Stomach (tissue), 9 donors: Measurements from ENCODE around the gene PSIP1. TPM values are rescaled to one million over a fixed set of nuclear protein-coding genes. Genes with fewer than 3 reads are reported as not detected.

ENCODE experiments used
- DNase-seq, 2 donors: peaks; one replicate each; pipeline versions ENCODE4 v3.0.0 to v3.0.0-alpha.2; 2013 to 2019
- H3K27ac ChIP-seq, 5 donors: fragments of 200-600 bp in 4 of 5; sonication (generic) in 4 of 5; one replicate each; pipeline ENCODE4 v1.5.1; 2013 to 2019; ENCODE audit warnings: mild to moderate bottlenecking in 1 of 5, moderate library complexity in 1 of 5
- H3K27me3 ChIP-seq, 3 donors: fragments of 200-600 bp; sonication (generic); one replicate each; pipeline ENCODE4 v1.5.1; 2017 to 2019; ENCODE audit warnings: mixed run types in 1 of 3
- H3K36me3 ChIP-seq, 4 donors: fragments of 200-600 bp; sonication (generic); 1 replicate in 3 of 4; 2 replicates in 1 of 4; pipeline ENCODE4 v1.5.1; 2016 to 2019
- H3K4me1 ChIP-seq, 4 donors: fragments of 200-600 bp; sonication (generic); one replicate each; pipeline ENCODE4 v1.5.1; 2016 to 2019
- H3K4me3 ChIP-seq, 4 donors: fragments of 200-600 bp; sonication (generic) in 3 of 4; one replicate each; pipeline ENCODE4 v1.5.1; 2016 to 2019; ENCODE audit warnings: mild to moderate bottlenecking in 1 of 4
- H3K9me3 ChIP-seq, 4 donors: fragments of 200-600 bp; sonication (generic); one replicate each; pipeline ENCODE4 v1.5.1; 2016 to 2019
- EP300 ChIP-seq: sonication (generic); formaldehyde crosslinking; IDR thresholded peaks from one replicate; pipeline ENCODE4 v1.6.1; 2017; ENCODE audit warnings: antibody characterized with exemption
- POLR2A ChIP-seq, 4 donors: fragments of 450-650 bp; IDR thresholded peaks; one replicate each; pipeline ENCODE4 v1.6.1; 2016; ENCODE audit warnings: antibody characterized with exemption in 4 of 4, control low read depth in 2 of 4, mild to moderate bottlenecking in 1 of 4, moderate library complexity in 1 of 4
- POLR2AphosphoS5 ChIP-seq, 3 donors: sonication (generic); formaldehyde crosslinking; IDR thresholded peaks; one replicate each; pipeline ENCODE4 v1.6.1; 2016; ENCODE audit warnings: antibody characterized with exemption in 3 of 3
- WGBS, 5 donors: extraction: QIAGEN DNeasy Blood & Tissue Kit in 3 of 5; methylation state at CpG; one replicate each; pipeline versions ENCODE4 v1.1.5 to v1.1.7; 2013 to 2018; 5-methylcytosine and 5-hydroxymethylcytosine counted together
- intact Hi-C: fragments of 100-400 bp; cut with DNase I; formaldehyde crosslinking; loops from one replicate; pipeline ENCODE4 v1.15.1; 2023; ENCODE audit warnings: low total_unique reads
- polyA plus RNA-seq, 3 donors: library from polyadenylated mRNA; stranded (reverse); fragments of 200-250 nt; gene quantifications; one replicate each; pipeline ENCODE4 v1.2.3, GENCODE V29; 2013
- total RNA-seq, 5 donors: library from RNA; depleted of rRNA; stranded (reverse); fragments of >200 nt; gene quantifications; one replicate each; pipeline versions ENCODE4 v1.1.0 to v1.2.3, GENCODE V29; 2014 to 2016
- TF ChIP-seq, protein P1 (sequence below), 7 experiments: fragments of 450-650 bp in 4 of 7; fragments of 200-600 bp in 3 of 7; sonication (generic) in 3 of 7; IDR thresholded peaks; one replicate each; pipeline ENCODE4 v1.5.1; 2016 to 2019; ENCODE audit warnings: antibody characterized with exemption in 7 of 7, control low read depth in 2 of 7, mild to moderate bottlenecking in 1 of 7
- donor health status: healthy with polysubstance abuse.
- donor health status: Bipolar disorder and iron deficiency.
- donor health status: healthy.

The PSIP1 gene
- total and polyA plus RNA-seq, 8 donors: 6.4 to 90.1 (median 29.2) TPM

DNA sequence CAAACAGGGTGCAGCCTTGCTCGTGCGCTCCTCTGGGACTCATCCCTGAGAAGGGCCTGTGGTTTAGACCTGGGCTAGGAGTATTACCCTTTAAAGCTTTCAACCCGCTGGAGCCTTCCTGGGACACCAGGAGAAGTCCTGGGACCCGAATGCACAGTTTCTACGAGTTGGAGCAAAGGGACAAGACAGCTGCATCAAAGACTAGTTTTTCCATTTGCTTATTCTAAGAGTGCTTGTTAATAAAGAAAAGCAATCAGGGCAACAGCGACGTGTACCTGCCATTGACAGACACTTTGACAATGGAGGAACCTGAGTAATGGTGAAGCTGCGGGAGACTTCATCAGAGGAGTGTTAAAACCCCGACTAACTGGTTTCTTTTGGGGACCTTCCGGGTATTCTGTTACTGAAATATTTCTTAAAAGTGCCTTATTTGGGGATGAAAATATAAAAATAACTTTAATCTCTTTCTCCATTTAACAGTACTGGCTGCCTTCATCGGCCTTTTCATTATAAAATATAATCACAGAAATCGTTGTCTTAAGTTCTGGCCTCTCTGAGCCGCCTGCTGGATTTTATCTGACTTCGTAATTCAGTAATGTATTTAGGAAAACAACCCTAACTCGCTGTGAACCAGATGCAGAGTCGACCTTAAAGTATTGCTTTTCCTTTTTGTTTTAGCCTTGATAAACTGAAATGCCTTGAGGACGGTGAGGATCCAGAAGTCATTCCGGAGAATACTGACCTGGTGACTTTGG, 87.4 kb downstream of the PSIP1 start:
- peak in 1 of 2 donors; percentile 53 for DNase-seq
- Histone ChIP-seq H3K36me3 (peaks cover 0 to 18% (median 15%) of the 10 kb centered on the region in 4 donors), H3K27me3 (no peaks in the 10 kb centered on the region), H3K9me3 (no peaks in the 10 kb centered on the region), H3K4me3 (peak overlapping the region; percentile 88 to 98 (median 94)), H3K27ac (peak overlapping the region; percentile 89 to 94 (median 91)), H3K4me1 (peaks cover 15 to 61% (median 35%) of the 10 kb centered on the region in 4 donors)
- intact Hi-C loops: loop anchor here (10.0 kb wide), 1 partner anchor 119 kb away; the partner anchor contains the start of gene TTC39B
- WGBS, 5 donors: 2 to 3% (median 2%) methylated on average over 16 to 18 of the region's 18 CpGs
- TF ChIP-seq POLR2A (IDR thresholded peaks at IDR 0.05) (no peak), EP300 (no peak), POLR2AphosphoS5 (IDR thresholded peaks at IDR 0.05) (no peak)
- TF ChIP-seq, protein P1, sequence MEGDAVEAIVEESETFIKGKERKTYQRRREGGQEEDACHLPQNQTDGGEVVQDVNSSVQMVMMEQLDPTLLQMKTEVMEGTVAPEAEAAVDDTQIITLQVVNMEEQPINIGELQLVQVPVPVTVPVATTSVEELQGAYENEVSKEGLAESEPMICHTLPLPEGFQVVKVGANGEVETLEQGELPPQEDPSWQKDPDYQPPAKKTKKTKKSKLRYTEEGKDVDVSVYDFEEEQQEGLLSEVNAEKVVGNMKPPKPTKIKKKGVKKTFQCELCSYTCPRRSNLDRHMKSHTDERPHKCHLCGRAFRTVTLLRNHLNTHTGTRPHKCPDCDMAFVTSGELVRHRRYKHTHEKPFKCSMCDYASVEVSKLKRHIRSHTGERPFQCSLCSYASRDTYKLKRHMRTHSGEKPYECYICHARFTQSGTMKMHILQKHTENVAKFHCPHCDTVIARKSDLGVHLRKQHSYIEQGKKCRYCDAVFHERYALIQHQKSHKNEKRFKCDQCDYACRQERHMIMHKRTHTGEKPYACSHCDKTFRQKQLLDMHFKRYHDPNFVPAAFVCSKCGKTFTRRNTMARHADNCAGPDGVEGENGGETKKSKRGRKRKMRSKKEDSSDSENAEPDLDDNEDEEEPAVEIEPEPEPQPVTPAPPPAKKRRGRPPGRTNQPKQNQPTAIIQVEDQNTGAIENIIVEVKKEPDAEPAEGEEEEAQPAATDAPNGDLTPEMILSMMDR (IDR thresholded peaks at IDR 0.05): no peak

DNA sequence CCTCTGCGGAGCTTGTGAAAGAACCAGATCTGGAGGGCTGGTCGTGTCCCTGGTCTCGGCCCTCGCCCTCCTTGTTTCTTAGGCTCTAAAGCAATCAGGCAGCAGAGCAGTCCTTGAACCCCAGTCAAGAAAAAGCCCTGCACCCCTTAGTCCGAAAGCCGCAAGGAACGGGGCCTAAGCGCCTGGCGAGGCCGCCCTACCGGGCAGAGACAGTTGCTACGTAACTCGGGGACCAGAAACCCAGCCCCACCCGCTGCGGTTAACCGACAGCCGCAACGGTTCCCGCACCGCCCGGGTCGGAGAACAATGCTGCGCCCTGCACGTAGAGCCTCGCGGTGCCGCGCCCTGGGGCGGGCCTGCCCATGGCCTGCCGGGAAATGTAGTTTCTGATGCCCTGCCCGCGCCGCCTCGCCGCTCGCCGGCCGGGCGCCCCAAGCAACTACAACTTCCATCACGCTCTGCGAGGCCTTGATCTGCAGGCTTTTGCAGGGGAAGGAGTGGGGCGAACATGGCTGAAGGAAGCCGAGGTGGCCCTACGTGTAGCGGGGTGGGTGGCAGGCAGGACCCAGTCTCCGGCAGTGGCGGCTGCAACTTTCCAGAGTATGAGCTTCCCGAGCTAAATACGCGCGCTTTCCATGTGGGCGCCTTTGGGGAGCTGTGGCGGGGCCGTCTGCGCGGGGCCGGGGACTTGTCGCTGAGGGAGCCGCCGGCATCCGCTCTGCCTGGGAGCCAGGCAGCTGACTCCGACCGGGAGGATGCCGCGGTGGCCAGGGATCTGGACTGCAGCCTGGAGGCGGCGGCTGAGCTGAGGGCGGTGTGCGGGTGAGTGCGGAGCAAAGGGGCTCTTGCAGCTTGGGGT, 88.2 kb downstream of the PSIP1 start, which contains the start of gene SNAPC3:
SNAPC3 (plus strand) TSS at position 505 of the 859 bp plus-strand sequence; CDS start at position 509, 4 bp downstream.
- no peaks in the 10 kb centered on the region for H3K9me3 ChIP-seq
- peak within 1 kb of the TSS; percentile 88 to 98 (median 94) for H3K4me3 ChIP-seq
- intact Hi-C loops: loop anchor here (10.0 kb wide), 1 partner anchor 118 kb away; the partner anchor contains the start of gene TTC39B
- H3K27me3 ChIP-seq: no peaks in the 10 kb centered on the region
- peaks cover 0 to 18% (median 15%) of the 10 kb centered on the region in 4 donors for H3K36me3 ChIP-seq
- H3K27ac ChIP-seq: peak within 1 kb of the TSS; percentile 89 to 94 (median 91)
- DNase-seq: peak; percentile 94 to 99
- TF ChIP-seq, protein P1 (IDR thresholded peaks at IDR 0.05): no peak
- TF ChIP-seq POLR2AphosphoS5 (IDR thresholded peaks at IDR 0.05) (peak; percentile 83 to 95 (median 88)), POLR2A (IDR thresholded peaks at IDR 0.05) (peak in 2 of 4 donors; percentile 37 to 47), EP300 (no peak)
- H3K4me1 ChIP-seq: peaks cover 9 to 54% (median 34%) of the 10 kb centered on the region in 4 donors
- 0 to 1% (median 0%) methylated on average over 43 to 70 of the region's 70 CpGs for WGBS, 5 donors

DNA sequence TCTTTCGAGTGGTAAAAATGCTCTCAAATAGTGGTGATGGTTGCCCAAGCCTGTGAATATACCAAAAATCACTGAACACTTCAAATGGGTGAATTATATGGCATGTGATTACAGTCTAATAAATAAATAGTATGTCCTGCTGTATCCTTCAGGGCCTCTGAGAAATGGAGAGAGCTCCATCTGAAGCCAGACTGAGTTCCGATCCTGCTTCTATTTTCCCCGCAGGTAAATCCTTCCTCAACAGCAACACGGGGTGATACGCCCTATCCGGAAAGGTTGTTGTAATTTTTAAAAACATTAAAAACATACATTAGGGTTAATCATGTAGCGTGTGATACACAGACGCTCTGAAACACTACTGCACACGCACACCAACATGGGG, 88.8 kb downstream of the PSIP1 start:
- H3K36me3 ChIP-seq: peaks cover 0 to 18% (median 15%) of the 10 kb centered on the region in 4 donors
- H3K27ac ChIP-seq: peak overlapping the region; percentile 89 to 94 (median 91)
- peaks cover 4 to 48% (median 27%) of the 10 kb centered on the region in 4 donors for H3K4me1 ChIP-seq
- H3K4me3 ChIP-seq: peak overlapping the region; percentile 88 to 98 (median 94)
- H3K27me3 ChIP-seq: no peaks in the 10 kb centered on the region
- TF ChIP-seq POLR2AphosphoS5 (IDR thresholded peaks at IDR 0.05): no peak
- no peak for TF ChIP-seq EP300
- no peak for TF ChIP-seq POLR2A (IDR thresholded peaks at IDR 0.05)
- TF ChIP-seq, protein P1 (IDR thresholded peaks at IDR 0.05): no peak
- 25 to 37% (median 31%) methylated on average over 9 of the region's 9 CpGs for WGBS, 5 donors
- intact Hi-C loops: loop anchor here (10.0 kb wide), 1 partner anchor 117 kb away; the partner anchor contains the start of gene TTC39B
- H3K9me3 ChIP-seq: no peaks in the 10 kb centered on the region
- DNase-seq: no peak

DNA sequence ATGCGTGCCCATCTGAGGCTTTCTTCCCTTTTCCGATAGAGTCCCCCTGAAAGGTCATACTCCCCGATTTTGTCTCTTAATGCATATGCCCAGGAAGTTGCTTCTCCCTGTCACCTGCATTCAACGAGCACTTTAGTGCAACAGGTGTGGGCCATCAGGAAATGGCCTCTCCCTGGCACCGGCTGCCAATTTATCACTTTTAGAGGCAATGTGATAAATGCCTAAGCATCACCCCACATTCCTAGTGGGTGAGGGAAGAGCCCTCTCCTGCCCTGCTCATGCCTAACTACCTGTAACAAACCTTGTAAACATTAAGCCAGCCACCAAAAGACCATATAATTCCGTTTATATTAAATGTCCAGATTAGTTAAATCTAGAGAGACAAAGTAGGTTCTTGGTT, 89.2 kb downstream of the PSIP1 start:
- DNase-seq: peak in 1 of 2 donors; percentile 35
- WGBS, 5 donors: 71 to 76% (median 73%) methylated on average over 6 of the region's 6 CpGs
- peak overlapping the region in 2 of 5 donors; percentile 94 for H3K27ac ChIP-seq

More for the DNA sequence above, 89.2 kb downstream of the PSIP1 start:
- peaks cover 0 to 18% (median 15%) of the 10 kb centered on the region in 4 donors for H3K36me3 ChIP-seq
- H3K4me1 ChIP-seq: peaks cover 3 to 43% (median 24%) of the 10 kb centered on the region in 4 donors
- TF ChIP-seq, protein P1 (IDR thresholded peaks at IDR 0.05): no peak
- TF ChIP-seq POLR2AphosphoS5 (IDR thresholded peaks at IDR 0.05): no peak
- TF ChIP-seq POLR2A (IDR thresholded peaks at IDR 0.05): no peak
- no peak for TF ChIP-seq EP300
- H3K4me3 ChIP-seq: peak overlapping the region in 1 of 4 donors; percentile 88
- no peaks in the 10 kb centered on the region for H3K27me3 ChIP-seq
- intact Hi-C loops: loop anchor here (10.0 kb wide), 1 partner anchor 117 kb away; the partner anchor contains the start of gene TTC39B
- no peaks in the 10 kb centered on the region for H3K9me3 ChIP-seq
